Activated gamma-delta T cell treated with Interleukin-2 at 50 U/mL for 16 hours (primary cell): ENCODE measurements around the gene NPM1.

Experiments
- DNase-seq: peaks from one replicate; pipeline ENCODE4 v3.0.0-alpha.2; 2020

Gene NPM1

GRCh38 chr5:171415115-171415730, 27.6 kb downstream of the NPM1 start:
- DNase-seq: no peak

- DNase-seq: no peak
Measured at GRCh38 chr5:171416160-171417049, 28.8 kb downstream of the NPM1 start.

GRCh38 chr5:171418316-171418981, 30.8 kb downstream of the NPM1 start:
- DNase-seq: peak; percentile 25

GRCh38 chr5:171418982-171419687, 31.5 kb downstream of the NPM1 start, which contains the start of gene FGF18:
FGF18 (plus strand) TSS chr5:171419647; CDS start chr5:171420200, 553 bp downstream.
- peak; percentile 25 for DNase-seq

GRCh38 chr5:171419688-171420430, 32.2 kb downstream of the NPM1 start:
- no peak for DNase-seq

- DNase-seq: no peak
Measured at GRCh38 chr5:171420431-171421241, 33.0 kb downstream of the NPM1 start.

GRCh38 chr5:171421331-171422262, 33.9 kb downstream of the NPM1 start:
- DNase-seq: no peak

- no peak for DNase-seq
Measured at GRCh38 chr5:171422495-171422894, 34.8 kb downstream of the NPM1 start.

- no peak for DNase-seq
Measured at GRCh38 chr5:171422902-171423663, 35.4 kb downstream of the NPM1 start.

GRCh38 chr5:171424726-171425125, 37.1 kb downstream of the NPM1 start:
- DNase-seq: no peak

- no peak for DNase-seq
Measured at GRCh38 chr5:171425596-171426244, 38.1 kb downstream of the NPM1 start.

GRCh38 chr5:171426266-171426665, 38.6 kb downstream of the NPM1 start:
- no peak for DNase-seq

- no peak for DNase-seq
Measured at GRCh38 chr5:171426680-171427079, 39.0 kb downstream of the NPM1 start.

GRCh38 chr5:171427318-171428167, 39.9 kb downstream of the NPM1 start:
- no peak for DNase-seq

GRCh38 chr5:171428168-171428696, 40.6 kb downstream of the NPM1 start:
- DNase-seq: no peak

- no peak for DNase-seq
Measured at GRCh38 chr5:171428809-171429542, 41.3 kb downstream of the NPM1 start.

GRCh38 chr5:171429543-171429910, 41.9 kb downstream of the NPM1 start:
- DNase-seq: no peak
